ENCODE data around the gene SLC39A1.

DNA sequence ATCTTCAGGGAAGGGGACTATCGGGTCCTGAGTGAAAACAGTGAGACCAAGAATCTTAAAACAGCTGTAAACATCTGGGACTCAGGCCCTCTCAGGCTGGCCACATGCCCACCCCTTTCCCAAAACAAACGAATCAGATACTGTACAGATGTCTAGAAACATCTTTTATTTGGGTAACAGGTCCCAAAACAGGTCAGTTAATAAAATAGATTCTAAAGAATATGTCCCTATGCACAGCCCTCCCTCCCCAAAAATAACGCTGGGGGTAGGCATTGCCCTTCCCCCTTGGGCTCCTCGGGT lies 4.4 kb downstream of the SLC39A1 start:
- TF ChIP-seq, protein P1, sequence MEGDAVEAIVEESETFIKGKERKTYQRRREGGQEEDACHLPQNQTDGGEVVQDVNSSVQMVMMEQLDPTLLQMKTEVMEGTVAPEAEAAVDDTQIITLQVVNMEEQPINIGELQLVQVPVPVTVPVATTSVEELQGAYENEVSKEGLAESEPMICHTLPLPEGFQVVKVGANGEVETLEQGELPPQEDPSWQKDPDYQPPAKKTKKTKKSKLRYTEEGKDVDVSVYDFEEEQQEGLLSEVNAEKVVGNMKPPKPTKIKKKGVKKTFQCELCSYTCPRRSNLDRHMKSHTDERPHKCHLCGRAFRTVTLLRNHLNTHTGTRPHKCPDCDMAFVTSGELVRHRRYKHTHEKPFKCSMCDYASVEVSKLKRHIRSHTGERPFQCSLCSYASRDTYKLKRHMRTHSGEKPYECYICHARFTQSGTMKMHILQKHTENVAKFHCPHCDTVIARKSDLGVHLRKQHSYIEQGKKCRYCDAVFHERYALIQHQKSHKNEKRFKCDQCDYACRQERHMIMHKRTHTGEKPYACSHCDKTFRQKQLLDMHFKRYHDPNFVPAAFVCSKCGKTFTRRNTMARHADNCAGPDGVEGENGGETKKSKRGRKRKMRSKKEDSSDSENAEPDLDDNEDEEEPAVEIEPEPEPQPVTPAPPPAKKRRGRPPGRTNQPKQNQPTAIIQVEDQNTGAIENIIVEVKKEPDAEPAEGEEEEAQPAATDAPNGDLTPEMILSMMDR (IDR thresholded peaks at IDR 0.05): no peak
- TF ChIP-seq EP300 (IDR thresholded peaks at IDR 0.05) (no peak), POLR2A (IDR thresholded peaks at IDR 0.05) (no peak)

Data from suprapubic skin (tissue), 3 donors.